Transverse colon (tissue), 4 donors: ENCODE results near the gene INPP4B. TPM values are rescaled to one million over a fixed set of nuclear protein-coding genes. Genes with fewer than 3 reads are reported as not detected.

Experiments
- DNase-seq: peaks from one replicate; pipeline ENCODE4 v3.0.0-alpha.2; 2019
- H3K27ac ChIP-seq, 4 donors: fragments of 200-600 bp; sonication (generic); 2 replicates each; pipeline ENCODE4 v1.5.1; 2016 to 2018; ENCODE audit warnings: inconsistent platforms in 4 of 4
- H3K27me3 ChIP-seq: fragments of 200-600 bp; sonication (generic); 2 replicates; pipeline ENCODE4 v1.5.1; 2017; ENCODE audit warnings: inconsistent platforms
- H3K36me3 ChIP-seq, 4 donors: fragments of 200-600 bp; sonication (generic); 2 replicates each; pipeline ENCODE4 v1.5.1; 2017 to 2019; ENCODE audit warnings: inconsistent platforms in 4 of 4
- H3K4me1 ChIP-seq, 4 donors: fragments of 200-600 bp; sonication (generic); 2 replicates each; pipeline ENCODE4 v1.5.1; 2017 to 2020; ENCODE audit warnings: inconsistent platforms in 4 of 4
- H3K4me3 ChIP-seq, 4 donors: fragments of 200-600 bp; sonication (generic); 1 replicate in 1 of 4; 2 replicates in 3 of 4; pipeline versions ENCODE4 v1.5.1 to v1.6.1; 2017 to 2019; ENCODE audit warnings: inconsistent platforms in 4 of 4
- H3K9me3 ChIP-seq, 2 donors: fragments of 200-600 bp; sonication (generic); 2 replicates each; pipeline ENCODE4 v1.5.1; 2017 to 2019; ENCODE audit warnings: inconsistent platforms in 2 of 2
- CTCF ChIP-seq, 5 experiments: fragments of 200-600 bp in 3 of 5; fragments of 450-650 bp in 2 of 5; sonication (generic) in 3 of 5; IDR thresholded peaks; 1 replicate in 2 of 5; 2 replicates in 3 of 5; pipeline ENCODE4 v1.5.1; 2016 to 2017; ENCODE audit warnings: antibody characterized with exemption in 5 of 5, inconsistent platforms in 3 of 5, mild to moderate bottlenecking in 2 of 5, moderate library complexity in 1 of 5
- EP300 ChIP-seq: sonication (generic); formaldehyde crosslinking; IDR thresholded peaks from one replicate; pipeline ENCODE4 v1.6.1; 2017; ENCODE audit warnings: antibody characterized with exemption, low read depth
- POLR2A ChIP-seq: fragments of 450-650 bp; IDR thresholded peaks from one replicate; pipeline ENCODE4 v1.6.1; 2016; ENCODE audit warnings: antibody characterized with exemption, mild to moderate bottlenecking, moderate library complexity
- POLR2AphosphoS5 ChIP-seq, 3 donors: sonication (generic); formaldehyde crosslinking; IDR thresholded peaks; one replicate each; pipeline ENCODE4 v1.6.1; 2016; ENCODE audit warnings: antibody characterized with exemption in 3 of 3
- WGBS, 2 donors: methylation state at CpG; one replicate each; pipeline ENCODE4 v1.1.5; 2018; ENCODE audit warnings: low coverage in 1 of 2; 5-methylcytosine and 5-hydroxymethylcytosine counted together
- in situ Hi-C, 4 donors: fragments of 200-750 bp; cut with MboI; loops; one replicate each; pipeline versions ENCODE4 v1.15.0 to v1.15.1; 2017; ENCODE audit warnings: low sequenced_read_pairs in 3 of 4, low pct_ligation_motif_present in 1 of 4, low pct_unique_long_range_greater_than_20kb in 1 of 4
- intact Hi-C: fragments of 100-400 bp; cut with DNase I; formaldehyde crosslinking; loops from one replicate; pipeline ENCODE4 v1.15.1; 2023; ENCODE audit warnings: low total_unique reads
- total RNA-seq, 4 donors: library from RNA; depleted of rRNA; stranded (reverse); fragments of >200 nt; gene quantifications; one replicate each; pipeline ENCODE4 v1.1.0, GENCODE V29; 2016

INPP4B gene
- total RNA-seq, 4 donors from 2014 or later = 18.3 to 33.8 (median 31.4) TPM

GRCh38 chr4:142706381-142706780, 139.7 kb downstream of the INPP4B start:
- intact Hi-C loops = no loop called here
- Histone ChIP-seq H3K4me1 (no peaks in the 10 kb centered on the region), H3K27ac (no peak overlapping the region), H3K36me3 (no peaks in the 10 kb centered on the region), H3K27me3 (no peaks in the 10 kb centered on the region), H3K4me3 (no peak overlapping the region), H3K9me3 (no peaks in the 10 kb centered on the region)
- in situ Hi-C loops = loop anchor here in 2 of 4 donors (25.0 kb wide), 2 partner anchors 344 to 569 kb away; no protein-coding TSS in a partner anchor
- 83 to 88% methylated on average over 1 of the region's 1 CpG for WGBS, 2 donors
- DNase-seq = no peak
- TF ChIP-seq POLR2A = no peak
- TF ChIP-seq CTCF (IDR thresholded peaks at IDR 0.05) = no peak
- TF ChIP-seq POLR2AphosphoS5 (IDR thresholded peaks at IDR 0.05) = no peak
- TF ChIP-seq EP300 = no peak

GRCh38 chr4:142705820-142706219, 140.3 kb downstream of the INPP4B start:
- Histone ChIP-seq H3K36me3 (no peaks in the 10 kb centered on the region), H3K27me3 (no peaks in the 10 kb centered on the region), H3K27ac (no peak overlapping the region), H3K4me3 (no peak overlapping the region), H3K9me3 (no peaks in the 10 kb centered on the region), H3K4me1 (no peaks in the 10 kb centered on the region)
- intact Hi-C loops (no loop called here), in situ Hi-C loops (loop anchor here in 2 of 4 donors (25.0 kb wide), 2 partner anchors 344 to 569 kb away; no protein-coding TSS in a partner anchor)
- no peak for DNase-seq
- 81 to 100% methylated on average over 1 of the region's 1 CpG for WGBS, 2 donors
- TF ChIP-seq POLR2A (no peak), CTCF (IDR thresholded peaks at IDR 0.05) (no peak), EP300 (no peak)

- intact Hi-C loops (no loop called here), in situ Hi-C loops (loop anchor here in 2 of 4 donors (25.0 kb wide), 2 partner anchors 342 to 567 kb away; no protein-coding TSS in a partner anchor)
- Histone ChIP-seq H3K4me1 (no peaks in the 10 kb centered on the region), H3K27me3 (no peaks in the 10 kb centered on the region), H3K4me3 (no peak overlapping the region), H3K27ac (no peak overlapping the region), H3K9me3 (no peaks in the 10 kb centered on the region), H3K36me3 (no peaks in the 10 kb centered on the region)
- no peak for DNase-seq
- WGBS, 2 donors = 56 to 62% methylated on average over 4 of the region's 4 CpGs
- TF ChIP-seq EP300 (no peak), POLR2A (no peak), CTCF (IDR thresholded peaks at IDR 0.05) (no peak)
Observed at GRCh38 chr4:142703694-142704309, 142.3 kb downstream of the INPP4B start.

- Histone ChIP-seq H3K36me3 (no peaks in the 10 kb centered on the region), H3K27me3 (no peaks in the 10 kb centered on the region), H3K27ac (no peak overlapping the region), H3K4me1 (peaks cover 0 to 19% (median 3%) of the 10 kb centered on the region in 4 donors), H3K9me3 (no peaks in the 10 kb centered on the region), H3K4me3 (no peak overlapping the region)
- in situ Hi-C loops = loop anchor here in 2 of 4 donors (25.0 kb wide), 2 partner anchors 339 to 564 kb away; no protein-coding TSS in a partner anchor
- intact Hi-C loops = no loop called here
- TF ChIP-seq CTCF (IDR thresholded peaks at IDR 0.05) = no peak
- no peak for TF ChIP-seq POLR2AphosphoS5 (IDR thresholded peaks at IDR 0.05)
- no peak for TF ChIP-seq EP300
- TF ChIP-seq POLR2A = no peak
- no peak for DNase-seq
Observed at GRCh38 chr4:142701017-142701416, 145.1 kb downstream of the INPP4B start.
